IMR-90 (cell line): ENCODE results near the gene ZNF524. TPM values are rescaled to one million over a fixed set of nuclear protein-coding genes. Genes with fewer than 3 reads are reported as not detected.
A peak's percentile ranks its signal among the peaks of the same experiment; 100 is the strongest.

Experiments
- ATAC-seq: fragments of 200-7000 bp; cut with Tn5 transposase; 2 replicates; pipeline ENCODE4 v1.9.1; 2020; ENCODE audit warnings: low read depth, mild to moderate bottlenecking, moderate library complexity
- BruUV-seq: library from RNA; stranded (reverse); fragments of 400-500 nt; replicated peaks from 2 replicates; lab custom pipeline; 2021; lab: Mats Ljungman, UMichigan
- CTCF ChIA-PET: fragments of 300-600 bp; formaldehyde crosslinking; extraction: SDS; loops from one replicate; lab custom pipeline; 2021; ENCODE audit warnings: antibody characterized with exemption; lab: Yijun Ruan, JAX
- POLR2A ChIA-PET: fragments of 300-600 bp; sonication (Branson Sonifier 250); formaldehyde crosslinking; loops from one replicate; lab custom pipeline; 2022; ENCODE audit warnings: antibody characterized with exemption; ENCODE audit not compliant: unreplicated experiment; lab: Charles Lee
- DNase-seq: peaks from one replicate; pipeline ENCODE4 v3.0.0; 2013
- H2AFZ ChIP-seq: replicated peaks from 2 replicates; pipeline ENCODE3; 2013; ENCODE audit warnings: low read length, mild to moderate bottlenecking; ENCODE audit not compliant: poor library complexity
- H2AK5ac ChIP-seq: 2 replicates; pipeline ENCODE4 v1.6.1; 2013; ENCODE audit warnings: low read depth, low read length, inconsistent platforms
- H2AK9ac ChIP-seq: replicated peaks from 2 replicates; pipeline ENCODE3; 2013; ENCODE audit warnings: mild to moderate bottlenecking, low read depth, low read length, moderate library complexity; ENCODE audit not compliant: poor library complexity
- H2BK120ac ChIP-seq: 2 replicates; pipeline ENCODE4 v1.6.1; 2013; ENCODE audit warnings: low read depth, low read length, inconsistent platforms
- H2BK15ac ChIP-seq: 3 replicates; pipeline ENCODE4 v1.6.1; 2013; ENCODE audit warnings: low read depth, low read length, inconsistent platforms
- H2BK20ac ChIP-seq: 2 replicates; pipeline ENCODE4 v1.6.1; 2013; ENCODE audit warnings: low read depth, mild to moderate bottlenecking, inconsistent platforms, low read length, moderate library complexity
- H2BK5ac ChIP-seq: 2 replicates; pipeline ENCODE4 v1.6.1; 2013; ENCODE audit warnings: mild to moderate bottlenecking, low read depth, low read length, inconsistent platforms; ENCODE audit not compliant: poor library complexity, severe bottlenecking
- H3K14ac ChIP-seq: replicated peaks from 2 replicates; pipeline ENCODE4 v1.6.1; 2013; ENCODE audit warnings: low read depth, low read length, inconsistent platforms
- H3K18ac ChIP-seq: 2 replicates; pipeline ENCODE4 v1.6.1; 2013; ENCODE audit warnings: low read depth, low read length, control low read depth
- H3K23ac ChIP-seq: 2 replicates; pipeline ENCODE4 v1.6.1; 2013; ENCODE audit warnings: low read depth, low read length, inconsistent platforms
- H3K27ac ChIP-seq: 2 replicates; pipeline ENCODE4 v1.5.1; 2013; ENCODE audit warnings: mild to moderate bottlenecking, control low read depth, low read length; ENCODE audit not compliant: insufficient read depth
- H3K27me3 ChIP-seq: 2 replicates; pipeline ENCODE4 v1.6.1; 2013; ENCODE audit warnings: low read length; ENCODE audit not compliant: control insufficient read depth, insufficient read depth
- H3K36me3 ChIP-seq: 2 replicates; pipeline ENCODE4 v1.6.1; 2013; ENCODE audit warnings: low read length, mixed read lengths; ENCODE audit not compliant: control insufficient read depth, insufficient read depth
- H3K4ac ChIP-seq: 2 replicates; pipeline ENCODE4 v1.6.1; 2013; ENCODE audit warnings: low read depth, low read length, inconsistent platforms
- H3K4me1 ChIP-seq: 2 replicates; pipeline ENCODE4 v1.6.1; 2013; ENCODE audit warnings: low read length, mixed read lengths; ENCODE audit not compliant: control insufficient read depth, insufficient read depth
- H3K4me2 ChIP-seq: 2 replicates; pipeline ENCODE4 v1.6.1; 2013; ENCODE audit warnings: low read depth, mild to moderate bottlenecking, control low read depth, low read length, moderate library complexity
- H3K4me3 ChIP-seq: 2 replicates; pipeline ENCODE4 v1.5.1; 2013; ENCODE audit warnings: low read depth, mild to moderate bottlenecking, control low read depth, low read length, moderate library complexity; ENCODE audit not compliant: insufficient read depth
- H3K56ac ChIP-seq: 2 replicates; pipeline ENCODE4 v1.6.1; 2013; ENCODE audit warnings: low read length, inconsistent platforms; ENCODE audit not compliant: insufficient read depth; ENCODE audit errors: extremely low read depth
- H3K79me1 ChIP-seq, 2 experiments: 2 replicates each; pipeline ENCODE4 v1.6.1; 2013; ENCODE audit warnings: low read length in 2 of 2, inconsistent platforms in 1 of 2, low read depth in 1 of 2
- H3K9ac ChIP-seq: 2 replicates; pipeline ENCODE4 v1.6.1; 2013; ENCODE audit warnings: low read depth, low read length, control low read depth
- H3K9me1 ChIP-seq: 2 replicates; pipeline ENCODE4 v1.6.1; 2013; ENCODE audit warnings: low read length, inconsistent platforms; ENCODE audit not compliant: insufficient read depth
- H3K9me3 ChIP-seq: 2 replicates; pipeline ENCODE4 v1.6.1; 2013; ENCODE audit warnings: low read length; ENCODE audit not compliant: control insufficient read depth, insufficient read depth
- H4K20me1 ChIP-seq: 2 replicates; pipeline ENCODE4 v1.6.1; 2013; ENCODE audit warnings: low read length, inconsistent platforms; ENCODE audit not compliant: insufficient read depth
- H4K5ac ChIP-seq: 2 replicates; pipeline ENCODE4 v1.6.1; 2013; ENCODE audit warnings: mild to moderate bottlenecking, low read depth, low read length, control low read depth
- H4K8ac ChIP-seq, 2 experiments: 2 replicates each; pipeline ENCODE4 v1.6.1; 2013; ENCODE audit warnings: low read depth in 2 of 2, low read length in 2 of 2, control low read depth in 1 of 2, inconsistent platforms in 1 of 2
- H4K91ac ChIP-seq: 2 replicates; pipeline ENCODE4 v1.6.1; 2013; ENCODE audit warnings: low read depth, low read length, inconsistent platforms; ENCODE audit not compliant: insufficient read depth
- BHLHE40 ChIP-seq: fragments of 150-350 bp; IDR thresholded peaks from 2 replicates; pipeline ENCODE4 v1.6.1; 2016; ENCODE audit warnings: mild to moderate bottlenecking, low read depth, low read length
- CEBPB ChIP-seq: IDR thresholded peaks from 2 replicates; pipeline ENCODE4 v1.6.1; 2012; ENCODE audit warnings: low read depth, low read length, improper control_type of control experiment
- CTCF ChIP-seq: conservative IDR thresholded peaks from 2 replicates; pipeline ENCODE4 v1.5.1; 2012; ENCODE audit warnings: mild to moderate bottlenecking, low read depth, low read length, improper control_type of control experiment
- FOS ChIP-seq: fragments of 150-350 bp; IDR thresholded peaks from 2 replicates; pipeline ENCODE4 v1.6.1; 2016; ENCODE audit warnings: low read depth, low read length
- MAZ ChIP-seq: IDR thresholded peaks from 2 replicates; pipeline ENCODE4 v1.6.1; 2012; ENCODE audit warnings: low read depth, mild to moderate bottlenecking, low read length, improper control_type of control experiment, moderate library complexity, borderline replicate concordance
- NFE2L2 ChIP-seq: fragments of 150-350 bp; IDR thresholded peaks from 2 replicates; pipeline ENCODE4 v1.6.1; 2016; ENCODE audit warnings: low read depth, mild to moderate bottlenecking, low read length
- RCOR1 ChIP-seq: IDR thresholded peaks from 2 replicates; pipeline ENCODE4 v1.6.1; 2012; ENCODE audit warnings: mild to moderate bottlenecking, low read length, improper control_type of control experiment; ENCODE audit not compliant: insufficient replicate concordance
- RFX5 ChIP-seq: IDR thresholded peaks from 2 replicates; pipeline ENCODE4 v1.8.0; 2012; ENCODE audit warnings: low read depth, mild to moderate bottlenecking, low read length, moderate library complexity
- USF2 ChIP-seq: fragments of 150-350 bp; IDR thresholded peaks from 2 replicates; pipeline ENCODE4 v1.6.1; 2017; ENCODE audit warnings: mild to moderate bottlenecking, antibody characterized with exemption, low read length, low read depth
- WGBS, 2 experiments: methylation state at CpG; one replicate each; pipeline versions ENCODE4 v1.1.5 to v1.1.7; 2013; ENCODE audit warnings: missing lambda C conversion rate in 2 of 2; ENCODE audit not compliant: insufficient read length in 1 of 2; ENCODE audit errors: extremely low coverage in 2 of 2; 5-methylcytosine and 5-hydroxymethylcytosine counted together
- dilution Hi-C: fragments of 300-500 bp; cut with HindIII; formaldehyde crosslinking; loops from one replicate; pipeline ENCODE4 v1.14.3; 2018; ENCODE audit warnings: low sequenced_read_pairs; ENCODE audit not compliant: unreplicated experiment
- in situ Hi-C: fragments of 300-500 bp; cut with MboI; formaldehyde crosslinking; loops from 3 replicates; pipeline ENCODE4 v1.14.3; 2019; ENCODE audit warnings: low sequenced_read_pairs, inconsistent platforms, mixed read lengths
- intact Hi-C: fragments of 100-400 bp; cut with micrococcal nuclease; formaldehyde crosslinking; loops from 2 replicates; pipeline ENCODE4 v1.10.0; 2022
- polyA plus RNA-seq, 3 experiments: library from polyadenylated mRNA; depleted of rRNA; stranded (reverse); fragments of >200 nt; gene quantifications; 2 replicates each; pipeline ENCODE4 v1.2.3, GENCODE V29; 2012; ENCODE audit warnings: low replicate concordance in 1 of 3
- total RNA-seq: library from RNA; depleted of rRNA; stranded (reverse); fragments of >200 nt; gene quantifications from 2 replicates; pipeline ENCODE4 v1.2.3, GENCODE V29; 2012

ZNF524 gene
- total and polyA plus RNA-seq, 2 of the 4 experiments (the other 2 are of a cell fraction) = 2.3 to 6.6 TPM

- Histone ChIP-seq H3K4me3 (no peak overlapping the region), H3K79me1 (peaks cover 0 to under 1% of the 10 kb centered on the region in 2 experiments; a peak in 1 of 4 replicates), H2AK5ac (no peak overlapping the region), H2AFZ (no peak overlapping the region), H3K36me3 (peaks cover 30% of the 10 kb centered on the region), H3K9ac (no peak overlapping the region), H3K23ac (no peak overlapping the region), H2BK120ac (no peak overlapping the region), H3K4ac (no peak overlapping the region), H4K20me1 (no peaks in the 10 kb centered on the region), H3K9me1 (peaks cover 3% of the 10 kb centered on the region), H4K5ac (no peak overlapping the region), H3K56ac (no peak overlapping the region), H2BK20ac (no peak overlapping the region), H4K91ac (no peak overlapping the region), H2AK9ac (peak overlapping the region; percentile 28), H2BK15ac (no peak overlapping the region), H3K9me3 (no peaks in the 10 kb centered on the region), H3K4me2 (no peak overlapping the region), H3K14ac (no peak overlapping the region), H3K27me3 (no peaks in the 10 kb centered on the region), H3K18ac (no peak overlapping the region), H3K27ac (no peak overlapping the region), H4K8ac (no peak overlapping the region), H3K4me1 (peaks cover 8% of the 10 kb centered on the region), H2BK5ac (no peak overlapping the region)
- TF ChIP-seq USF2 (no peak), RFX5 (no peak), BHLHE40 (no peak), MAZ (no peak), FOS (no peak), CTCF (no peak), CEBPB (no peak), NFE2L2 (no peak), RCOR1 (no peak)
- POLR2A ChIA-PET = no interaction called here
- DNase-seq (no peak), ATAC-seq (no peak)
- dilution Hi-C loops (no loop called here), in situ Hi-C loops (no loop called here), intact Hi-C loops (no loop called here)
- WGBS, 2 experiments = 83% methylated on average over 1 of the region's 10 CpGs; no CpG with 5 or more reads in 1 of the 2 experiments
- BruUV-seq = no TSS peak
- CTCF ChIA-PET = no interaction called here
These were observed 9.5 kb upstream of the ZNF524 start for GRCh38 chr19:55590617-55591016.
